B cell (primary cell): ENCODE results near the gene ASTL. TPM values are rescaled to one million over a fixed set of nuclear protein-coding genes. Genes with fewer than 3 reads are reported as not detected.
"Not testable (repeated sequence)": the region's sequence is repeated elsewhere in the genome, so short reads cannot be mapped to it uniquely, and the experiment has no call there.

Source experiments
- ATAC-seq: fragments of 200-7000 bp; cut with Tn5 transposase; one replicate; pipeline ENCODE4 v1.10.0; 2021; ENCODE audit warnings: low read depth, mild to moderate bottlenecking, moderate number of reproducible peaks, moderate library complexity
- CTCF ChIA-PET: fragments of 350-600 bp; sonication (Branson Sonifier 250); formaldehyde crosslinking; loops from one replicate; lab custom pipeline; 2021; ENCODE audit warnings: antibody characterized with exemption, inconsistent platforms; lab: Charles Lee
- POLR2A ChIA-PET: fragments of 350-600 bp; sonication (Branson Sonifier 250); formaldehyde crosslinking; loops from one replicate; lab custom pipeline; 2021; ENCODE audit warnings: antibody characterized with exemption; lab: Charles Lee
- DNase-seq: peaks from one replicate; pipeline ENCODE4 v3.0.0; 2013
- H2AFZ ChIP-seq: 2 replicates; pipeline ENCODE4 v1.6.1; 2012; ENCODE audit warnings: mild to moderate bottlenecking, low read depth, low read length; ENCODE audit not compliant: insufficient read depth, poor library complexity, severe bottlenecking
- H3K27ac ChIP-seq, 2 donors: 1 replicate in 1 of 2; 2 replicates in 1 of 2; pipeline ENCODE4 v1.5.1; 2012 to 2013; ENCODE audit warnings: low read length in 2 of 2, mild to moderate bottlenecking in 2 of 2, moderate library complexity in 1 of 2
- H3K27me3 ChIP-seq, 4 experiments: fragments of 200-600 bp in 1 of 4; sonication (generic) in 1 of 4; replicated peaks in 1 of 4; 1 replicate in 2 of 4; 2 replicates in 2 of 4; pipeline versions ENCODE4 v1.6.1 to v1.7.0; 2013 to 2016; ENCODE audit warnings: low read length in 3 of 4, mild to moderate bottlenecking in 2 of 4, mixed read lengths in 1 of 4, moderate library complexity in 1 of 4; ENCODE audit not compliant: insufficient read depth in 4 of 4, control insufficient read depth in 3 of 4; ENCODE audit errors: control extremely low read depth in 1 of 4
- H3K36me3 ChIP-seq, 2 experiments: replicated peaks in 1 of 2; 1 replicate in 1 of 2; 2 replicates in 1 of 2; pipeline versions ENCODE4 v1.6.1 to v1.7.1; 2013; ENCODE audit warnings: low read length in 1 of 2; ENCODE audit not compliant: insufficient read depth in 2 of 2, control insufficient read depth in 1 of 2; ENCODE audit errors: control extremely low read depth in 1 of 2, extremely low read depth in 1 of 2
- H3K4me1 ChIP-seq, 2 donors: fragments of 200-600 bp in 1 of 2; sonication (generic) in 1 of 2; 1 replicate in 1 of 2; 2 replicates in 1 of 2; pipeline versions ENCODE4 v1.5.1 to v1.6.1; 2013 to 2017; ENCODE audit warnings: low read length in 2 of 2; ENCODE audit not compliant: control insufficient read depth in 2 of 2, insufficient read depth in 2 of 2
- H3K4me2 ChIP-seq: replicated peaks from 2 replicates; pipeline ENCODE3; 2012; ENCODE audit warnings: mild to moderate bottlenecking, low read depth, low read length; ENCODE audit not compliant: poor library complexity, severe bottlenecking
- H3K4me3 ChIP-seq, 5 experiments: fragments of 200-600 bp in 1 of 5; sonication (generic) in 1 of 5; 1 replicate in 3 of 5; 2 replicates in 2 of 5; pipeline versions ENCODE4 v1.5.1 to v1.7.0; 2011 to 2016; ENCODE audit warnings: low read length in 4 of 5, mild to moderate bottlenecking in 4 of 5, low read depth in 2 of 5, control low read depth in 1 of 5, moderate library complexity in 1 of 5; ENCODE audit not compliant: insufficient read depth in 1 of 5; ENCODE audit errors: control extremely low read depth in 1 of 5, extremely low read depth in 1 of 5
- H3K79me2 ChIP-seq: fragments of 200-600 bp; sonication (generic); one replicate; pipeline ENCODE4 v1.6.0; 2016; ENCODE audit warnings: low read length; ENCODE audit not compliant: control insufficient read depth, insufficient read depth
- H3K9ac ChIP-seq: fragments of 200-600 bp; sonication (generic); 2 replicates; pipeline ENCODE4 v1.6.1; 2017; ENCODE audit warnings: mild to moderate bottlenecking, low read length, moderate library complexity
- H3K9me3 ChIP-seq, 3 donors: one replicate each; pipeline versions ENCODE4 v1.6.1 to v1.7.1; 2013; ENCODE audit warnings: low read length in 2 of 3; ENCODE audit not compliant: control insufficient read depth in 2 of 3, insufficient read depth in 1 of 3; ENCODE audit errors: control extremely low read depth in 1 of 3
- H4K20me1 ChIP-seq: 2 replicates; pipeline ENCODE4 v1.6.0; 2012; ENCODE audit warnings: mild to moderate bottlenecking, low read length; ENCODE audit not compliant: insufficient read depth, control insufficient read depth, poor library complexity, severe bottlenecking
- H3K27ac Mint-ChIP-seq: one replicate; pipeline ENCODE4 v1.8.0; 2021; ENCODE audit warnings: mixed read lengths
- H3K27me3 Mint-ChIP-seq: one replicate; pipeline ENCODE4 v1.8.0; 2021; ENCODE audit warnings: mixed read lengths
- H3K4me1 Mint-ChIP-seq: one replicate; pipeline ENCODE4 v1.8.0; 2021; ENCODE audit warnings: mixed read lengths
- H3K4me3 Mint-ChIP-seq: one replicate; pipeline ENCODE4 v1.8.0; 2021; ENCODE audit warnings: mixed read lengths
- H3K9me3 Mint-ChIP-seq: one replicate; pipeline ENCODE4 v1.8.0; 2022; ENCODE audit warnings: mixed read lengths; ENCODE audit not compliant: insufficient read depth
- CTCF ChIP-seq: fragments of 200-600 bp; IDR thresholded peaks from one replicate; pipeline ENCODE4 v1.8.0; 2022; ENCODE audit warnings: antibody characterized with exemption, mild to moderate bottlenecking
- EZH2 ChIP-seq: IDR thresholded peaks from 2 replicates; pipeline ENCODE4 v1.6.1; 2012; ENCODE audit warnings: borderline replicate concordance, low read depth, mild to moderate bottlenecking, moderate library complexity, low read length; ENCODE audit not compliant: insufficient read depth, poor library complexity, severe bottlenecking
- WGBS: methylation state at CpG from one replicate; pipeline ENCODE4 v1.1.5; 2013; ENCODE audit warnings: missing lambda C conversion rate; ENCODE audit not compliant: insufficient coverage; 5-methylcytosine and 5-hydroxymethylcytosine counted together
- intact Hi-C: fragments of 100-400 bp; cut with micrococcal nuclease; formaldehyde crosslinking; loops from one replicate; pipeline ENCODE4 v1.10.0; 2022
- polyA plus RNA-seq: library from polyadenylated mRNA; depleted of rRNA; stranded (reverse); fragments of >200 nt; gene quantifications from 2 replicates; pipeline ENCODE4 v1.2.3, GENCODE V29; 2012
- total RNA-seq, 2 donors: library from RNA; stranded (reverse); fragments of 120-200 nt in 1 of 2; gene quantifications; 1 replicate in 1 of 2; 2 replicates in 1 of 2; pipeline versions ENCODE4 v1.2.3 to v1.2.4, GENCODE V29; 2013 to 2022

Gene ASTL
- total and polyA plus RNA-seq, 2 donors (not counting 1 experiment from before 2014, with no cell fraction given) = 0.15 to 0.59 TPM

- Histone ChIP-seq H3K27me3 (no peaks in the 10 kb centered on the region), H4K20me1 (no peaks in the 10 kb centered on the region), H3K9ac (no peak overlapping the region), H3K27ac (no peak overlapping the region), H3K4me3 (no peak overlapping the region), H3K36me3 (no peaks in the 10 kb centered on the region), H2AFZ (no peak overlapping the region), H3K9me3 (peaks cover 0 to 5% (median 0%) of the 10 kb centered on the region in 3 donors), H3K4me1 (peaks cover 50 to 69% of the 10 kb centered on the region in 2 donors), H3K4me2 (no peak overlapping the region), H3K79me2 (no peaks in the 10 kb centered on the region)
- Mint-ChIP-seq H3K27me3 (no peaks in the 10 kb centered on the region), H3K4me1 (peaks cover 65% of the 10 kb centered on the region), H3K27ac (peak overlapping the region; percentile 93), H3K9me3 (peaks cover 2% of the 10 kb centered on the region), H3K4me3 (no peak overlapping the region)
- ATAC-seq = no peak
- intact Hi-C loops = no loop called here
- ChIA-PET CTCF (interaction anchor here (3.0 to 17.6 kb wide), 2 partner anchors 12 to 17 kb away, joined by 35 to 1065 read pairs; partner anchors contain the start of genes ASTL and DUSP2), POLR2A (interaction anchor here (0.7 kb wide), 1 partner anchor 173 kb away, joined by 5 read pairs; no protein-coding TSS in a partner anchor)
- DNase-seq = no peak
- WGBS = no CpG with 5 or more reads among the region's 5 CpGs
- TF ChIP-seq CTCF = no peak
- no peak for TF ChIP-seq EZH2
Observed at GRCh38 chr2:96161898-96162297, 23.6 kb upstream of the ASTL start.

- ChIA-PET CTCF (interaction anchor here (1.1 to 4.1 kb wide), 6 partner anchors 13 to 22 kb away, joined by 3 to 36 read pairs (median 4); partner anchors contain the start of gene ASTL), POLR2A (interaction anchor here (4.2 kb wide), 1 partner anchor 14 kb away, joined by 47 read pairs; the partner anchor contains the start of gene DUSP2)
- H3K9ac ChIP-seq, H3K4me2 ChIP-seq, intact Hi-C loops, H3K36me3 ChIP-seq, H3K27ac Mint-ChIP-seq, DNase-seq, ATAC-seq, H4K20me1 ChIP-seq, H3K9me3 Mint-ChIP-seq, H3K79me2 ChIP-seq, H3K27me3 ChIP-seq, H3K27me3 Mint-ChIP-seq, H3K4me3 ChIP-seq, H2AFZ ChIP-seq, H3K4me3 Mint-ChIP-seq, H3K27ac ChIP-seq, H3K9me3 ChIP-seq: not testable (repeated sequence)
- peaks cover 80% of the 10 kb centered on the region for H3K4me1 Mint-ChIP-seq
- peaks cover 66 to 82% of the 10 kb centered on the region in 2 donors for H3K4me1 ChIP-seq
- 100% methylated on average over 2 of the region's 5 CpGs for WGBS
Observed at GRCh38 chr2:96160366-96160765, 22.1 kb upstream of the ASTL start.
